Fibroblast of skin of left quadriceps (primary cell): ENCODE results near the gene GSTA3.
"Not testable (repeated sequence)": the region's sequence is repeated elsewhere in the genome, so short reads cannot be mapped to it uniquely, and the experiment has no call there.

Experiments used
- DNase-seq, 2 experiments: peaks; one replicate each; pipeline ENCODE4 v3.0.0-alpha.2; 2013; ENCODE audit warnings: low read depth in 2 of 2

GSTA3 gene

GRCh38 chr6:52914516-52914915 lies 5.0 kb upstream of the GSTA3 start:
- DNase-seq = no peak

GRCh38 chr6:52910091-52910490 lies 593 bp upstream of the GSTA3 start:
- no peak for DNase-seq

- no peak for DNase-seq
These were observed 367 bp downstream of the GSTA3 start for GRCh38 chr6:52909131-52909530.

- no peak for DNase-seq
These were observed 972 bp downstream of the GSTA3 start for GRCh38 chr6:52908526-52908925.

GRCh38 chr6:52904562-52905279 lies 4.8 kb downstream of the GSTA3 start:
- DNase-seq = no peak

- no peak for DNase-seq
These were observed 9.0 kb downstream of the GSTA3 start for GRCh38 chr6:52900536-52900935.

- DNase-seq = not testable (repeated sequence)
These were observed 13.7 kb downstream of the GSTA3 start for GRCh38 chr6:52895790-52896189.

- no peak for DNase-seq
These were observed 15.2 kb downstream of the GSTA3 start for GRCh38 chr6:52894285-52894684.

- DNase-seq = no peak
These were observed 15.7 kb downstream of the GSTA3 start for GRCh38 chr6:52893803-52894202.

- DNase-seq = no peak
These were observed 16.3 kb downstream of the GSTA3 start for GRCh38 chr6:52893221-52893620.

- no peak for DNase-seq
These were observed 19.5 kb downstream of the GSTA3 start for GRCh38 chr6:52890018-52890417.

- DNase-seq = no peak
These were observed 21.5 kb downstream of the GSTA3 start for GRCh38 chr6:52887910-52888524.

- peak; percentile 29 to 43 for DNase-seq
These were observed 27.3 kb downstream of the GSTA3 start for GRCh38 chr6:52881996-52882841.

- no peak for DNase-seq
These were observed 27.9 kb downstream of the GSTA3 start for GRCh38 chr6:52881662-52881995.

GRCh38 chr6:52877786-52878185 lies 31.7 kb downstream of the GSTA3 start:
- DNase-seq = no peak

GRCh38 chr6:52877168-52877567 lies 32.3 kb downstream of the GSTA3 start:
- peak; percentile 74 to 77 for DNase-seq

GRCh38 chr6:52876056-52876787 lies 33.3 kb downstream of the GSTA3 start:
- no peak for DNase-seq

GRCh38 chr6:52872031-52872430 lies 37.5 kb downstream of the GSTA3 start:
- no peak for DNase-seq

GRCh38 chr6:52871621-52872020 lies 37.9 kb downstream of the GSTA3 start:
- no peak for DNase-seq

- DNase-seq = not testable (repeated sequence)
These were observed 39.0 kb downstream of the GSTA3 start for GRCh38 chr6:52870335-52871091.

- DNase-seq = not testable (repeated sequence)
These were observed 40.6 kb downstream of the GSTA3 start for GRCh38 chr6:52868899-52869298.
